Neural progenitor cell (in vitro differentiated cells): ENCODE data around the gene BRD9. TPM values are rescaled to one million over a fixed set of nuclear protein-coding genes. Genes with fewer than 3 reads are reported as not detected.

ENCODE experiments used
- DNase-seq: peaks from one replicate; pipeline ENCODE4 v3.0.0-alpha.2; 2016; ENCODE audit warnings: low spot score
- H2AFZ ChIP-seq: fragments of 200-600 bp; sonication (generic); replicated peaks from 2 replicates; pipeline ENCODE4 v1.6.1; 2016; ENCODE audit warnings: antibody characterized with exemption
- H3F3A ChIP-seq: fragments of 200-600 bp; sonication (generic); 2 replicates; pipeline ENCODE4 v1.6.1; 2016; ENCODE audit warnings: antibody characterized with exemption, low read depth
- H3K27ac ChIP-seq: fragments of 200-600 bp; sonication (generic); 2 replicates; pipeline ENCODE4 v1.5.1; 2016; ENCODE audit warnings: mild to moderate bottlenecking
- H3K27me3 ChIP-seq: fragments of 200-600 bp; sonication (generic); 2 replicates; pipeline ENCODE4 v1.6.1; 2016; ENCODE audit warnings: mild to moderate bottlenecking, moderate library complexity
- H3K36me3 ChIP-seq: fragments of 200-600 bp; sonication (generic); 2 replicates; pipeline ENCODE4 v1.5.1; 2016
- H3K4me1 ChIP-seq: fragments of 200-600 bp; sonication (generic); 2 replicates; pipeline ENCODE4 v1.6.1; 2016; ENCODE audit warnings: mixed run types
- H3K4me2 ChIP-seq: fragments of 200-600 bp; sonication (generic); 2 replicates; pipeline ENCODE4 v1.6.1; 2016
- H3K4me3 ChIP-seq: fragments of 200-600 bp; sonication (generic); 2 replicates; pipeline ENCODE4 v1.5.1; 2016
- H3K79me2 ChIP-seq: fragments of 200-600 bp; sonication (generic); 2 replicates; pipeline ENCODE4 v1.6.1; 2016; ENCODE audit warnings: low read depth
- H3K9ac ChIP-seq: fragments of 200-600 bp; sonication (generic); 2 replicates; pipeline ENCODE4 v1.6.1; 2016
- H3K9me3 ChIP-seq: fragments of 200-600 bp; sonication (generic); 2 replicates; pipeline ENCODE4 v1.5.1; 2016; ENCODE audit warnings: low read depth
- H4K20me1 ChIP-seq: fragments of 200-600 bp; sonication (generic); 2 replicates; pipeline ENCODE4 v1.6.1; 2016; ENCODE audit warnings: low read depth
- H3K27ac Mint-ChIP-seq: 3 replicates; pipeline ENCODE4 v1.8.0; 2021; ENCODE audit warnings: mixed read lengths
- H3K27me3 Mint-ChIP-seq: 2 replicates; pipeline ENCODE4 v1.8.0; 2022; ENCODE audit warnings: low read depth, mild to moderate bottlenecking, inconsistent platforms, moderate library complexity, mixed read lengths; ENCODE audit not compliant: insufficient read depth
- H3K36me3 Mint-ChIP-seq: 3 replicates; pipeline ENCODE4 v1.8.0; 2021; ENCODE audit warnings: mixed read lengths
- H3K4me1 Mint-ChIP-seq: 3 replicates; pipeline ENCODE4 v1.8.0; 2021; ENCODE audit warnings: mixed read lengths
- H3K4me3 Mint-ChIP-seq: 3 replicates; pipeline ENCODE4 v1.8.0; 2021; ENCODE audit warnings: mild to moderate bottlenecking, moderate library complexity, mixed read lengths
- H3K9me3 Mint-ChIP-seq: 3 replicates; pipeline ENCODE4 v1.8.0; 2020; ENCODE audit warnings: mixed read lengths
- CTCF ChIP-seq: fragments of 200-600 bp; sonication (generic); IDR thresholded peaks from 2 replicates; pipeline ENCODE4 v1.5.1; 2017; ENCODE audit warnings: antibody characterized with exemption, mild to moderate bottlenecking
- EZH2 ChIP-seq: fragments of 200-600 bp; sonication (generic); IDR thresholded peaks from 2 replicates; pipeline ENCODE4 v1.6.1; 2017; ENCODE audit warnings: antibody characterized with exemption, mild to moderate bottlenecking, moderate library complexity
- EZH2phosphoT487 ChIP-seq: fragments of 200-600 bp; sonication (generic); IDR thresholded peaks from 2 replicates; pipeline ENCODE4 v1.6.1; 2017; ENCODE audit warnings: antibody characterized with exemption
- total RNA-seq: library from RNA; depleted of rRNA; stranded (reverse); fragments of >200 nt; gene quantifications from 2 replicates; pipeline ENCODE4 v1.2.3, GENCODE V29; 2015; ENCODE audit warnings: low replicate concordance

BRD9 gene
- total RNA-seq, 1 donor from 2014 or later, result 37.5 TPM

GRCh38 chr5:865168-865521 is 27.5 kb downstream of the BRD9 start:
- Mint-ChIP-seq H3K36me3 (peaks cover 27% of the 10 kb centered on the region), H3K4me3 (no peak overlapping the region), H3K9me3 (no peaks in the 10 kb centered on the region), H3K27me3 (peaks cover 2% of the 10 kb centered on the region), H3K27ac (no peak overlapping the region), H3K4me1 (no peaks in the 10 kb centered on the region)
- no peaks in the 10 kb centered on the region for H3K4me1 ChIP-seq
- H3K9ac ChIP-seq, result no peak overlapping the region
- TF ChIP-seq EZH2phosphoT487, result no peak
- TF ChIP-seq EZH2, result no peak
- TF ChIP-seq CTCF, result no peak
- H3K79me2 ChIP-seq, result no peaks in the 10 kb centered on the region
- no peak overlapping the region for H2AFZ ChIP-seq
- H3F3A ChIP-seq, result no peaks in the 10 kb centered on the region
- no peaks in the 10 kb centered on the region for H3K27me3 ChIP-seq
- no peaks in the 10 kb centered on the region for H3K36me3 ChIP-seq
- H3K4me2 ChIP-seq, result no peak overlapping the region
- no peak for DNase-seq
- H3K4me3 ChIP-seq, result no peak overlapping the region
- H3K27ac ChIP-seq, result no peak overlapping the region
- H4K20me1 ChIP-seq, result peaks cover 5% of the 10 kb centered on the region
- H3K9me3 ChIP-seq, result no peaks in the 10 kb centered on the region

- Mint-ChIP-seq H3K27me3 (peaks cover 2% of the 10 kb centered on the region), H3K27ac (no peak overlapping the region), H3K4me3 (no peak overlapping the region), H3K36me3 (peaks cover 25% of the 10 kb centered on the region), H3K9me3 (no peaks in the 10 kb centered on the region), H3K4me1 (no peaks in the 10 kb centered on the region)
- H3K36me3 ChIP-seq, result no peaks in the 10 kb centered on the region
- no peak overlapping the region for H3K4me2 ChIP-seq
- no peaks in the 10 kb centered on the region for H3F3A ChIP-seq
- no peaks in the 10 kb centered on the region for H3K9me3 ChIP-seq
- H3K4me3 ChIP-seq, result no peak overlapping the region
- H4K20me1 ChIP-seq, result peaks cover 5% of the 10 kb centered on the region
- TF ChIP-seq CTCF, result no peak
- TF ChIP-seq EZH2, result no peak
- no peak for TF ChIP-seq EZH2phosphoT487
- H3K79me2 ChIP-seq, result no peaks in the 10 kb centered on the region
- no peak for DNase-seq
- H2AFZ ChIP-seq, result no peak overlapping the region
- no peak overlapping the region for H3K9ac ChIP-seq
- no peaks in the 10 kb centered on the region for H3K4me1 ChIP-seq
- H3K27me3 ChIP-seq, result no peaks in the 10 kb centered on the region
- no peak overlapping the region for H3K27ac ChIP-seq
These were observed 28.0 kb downstream of the BRD9 start for GRCh38 chr5:864492-865167.

GRCh38 chr5:863244-863805 is 29.3 kb downstream of the BRD9 start:
- H3K36me3 ChIP-seq, result no peaks in the 10 kb centered on the region
- no peaks in the 10 kb centered on the region for H3K9me3 ChIP-seq
- H3K4me3 ChIP-seq, result no peak overlapping the region
- H3K79me2 ChIP-seq, result no peaks in the 10 kb centered on the region
- H3F3A ChIP-seq, result no peaks in the 10 kb centered on the region
- Mint-ChIP-seq H3K27ac (no peak overlapping the region), H3K9me3 (no peaks in the 10 kb centered on the region), H3K4me3 (no peak overlapping the region), H3K27me3 (peaks cover 9% of the 10 kb centered on the region), H3K4me1 (no peaks in the 10 kb centered on the region), H3K36me3 (peaks cover 17% of the 10 kb centered on the region)
- no peak overlapping the region for H3K4me2 ChIP-seq
- peaks cover 5% of the 10 kb centered on the region for H4K20me1 ChIP-seq
- H3K9ac ChIP-seq, result no peak overlapping the region
- no peaks in the 10 kb centered on the region for H3K27me3 ChIP-seq
- TF ChIP-seq EZH2, result no peak
- no peak for TF ChIP-seq EZH2phosphoT487
- TF ChIP-seq CTCF, result no peak
- H2AFZ ChIP-seq, result no peak overlapping the region
- DNase-seq, result no peak
- H3K4me1 ChIP-seq, result no peaks in the 10 kb centered on the region
- no peak overlapping the region for H3K27ac ChIP-seq
